Amygdala (tissue), 56 donors: ENCODE results near the gene NUP98.
"Not testable (repeated sequence)": the region's sequence is repeated elsewhere in the genome, so short reads cannot be mapped to it uniquely, and the experiment has no call there.

ENCODE experiments used
- DNase-seq, 56 donors: peaks; one replicate each; lab custom pipeline; 2025; lab: John Stamatoyannopoulos, UW

The NUP98 gene

DNA sequence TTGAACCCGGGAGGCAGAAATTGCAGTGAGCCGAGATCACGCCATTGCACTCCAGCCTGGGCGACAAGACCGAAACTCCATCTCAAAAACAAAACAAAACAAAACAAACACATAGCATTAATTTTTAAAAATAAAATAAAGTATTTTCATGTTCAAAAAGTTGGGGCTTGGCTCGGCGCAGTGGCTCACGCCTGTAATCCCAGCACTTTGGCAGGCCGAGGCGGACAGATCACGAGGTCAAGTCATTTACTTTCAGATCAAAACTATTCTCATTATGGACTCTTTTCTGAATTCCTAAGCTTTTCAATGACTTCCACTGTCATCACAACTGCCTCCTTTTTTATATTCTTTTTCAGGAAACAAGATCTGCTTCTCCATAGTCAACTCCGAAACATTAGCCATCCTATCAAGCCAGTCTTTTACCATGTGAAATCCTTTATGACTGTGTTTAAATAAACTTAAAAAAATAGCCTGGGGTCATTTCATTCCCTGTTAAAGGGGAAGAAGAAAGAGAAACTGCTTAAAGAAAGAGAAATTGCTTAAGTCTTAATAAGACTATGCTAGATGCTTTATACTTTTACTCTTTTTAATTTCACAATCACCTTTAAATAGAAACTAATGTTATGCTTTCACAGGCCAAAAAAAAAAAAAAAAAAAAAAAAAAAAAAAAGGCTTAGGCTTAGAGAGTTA lies 113.1 kb downstream of the NUP98 start:
- DNase-seq, result no peak

DNA sequence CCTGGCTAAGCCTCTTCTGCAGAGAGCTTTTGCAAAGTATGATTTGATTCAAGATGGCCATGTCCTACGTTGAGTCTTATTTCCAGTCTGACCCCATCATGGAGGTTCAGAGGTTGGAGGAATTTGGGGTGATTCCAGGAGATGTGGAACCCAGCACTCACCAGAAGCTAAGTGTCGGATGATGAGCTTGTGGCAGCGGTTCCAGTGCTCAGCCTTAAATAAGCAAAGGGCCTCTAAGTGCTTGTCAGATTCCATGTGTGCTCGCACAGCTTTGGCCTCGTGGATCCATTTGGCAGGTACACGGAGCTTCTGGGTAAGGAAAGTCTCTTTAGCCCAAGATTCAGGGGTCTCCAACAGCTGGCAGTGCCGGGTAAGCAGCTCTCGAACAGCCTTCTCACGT lies 114.3 kb downstream of the NUP98 start:
- DNase-seq, result no peak

DNA sequence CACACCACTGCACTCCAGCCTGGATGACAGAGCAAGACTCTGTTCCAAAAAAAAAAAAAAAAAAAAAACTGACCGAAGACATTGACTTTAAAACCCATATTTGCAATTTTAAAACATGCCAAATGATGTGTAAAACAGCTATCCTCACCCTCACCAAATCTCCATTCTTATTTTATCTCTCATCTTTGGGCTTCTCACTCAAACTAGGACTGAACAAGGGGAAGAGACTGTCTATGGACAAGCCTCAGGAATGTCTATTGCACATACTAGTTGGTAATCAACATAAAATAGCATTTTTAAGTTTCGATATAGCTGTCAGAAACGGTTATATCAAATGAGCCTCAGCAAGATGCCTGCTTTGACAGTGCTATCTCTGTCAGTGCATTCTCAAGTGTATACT lies 118.3 kb downstream of the NUP98 start:
- no peak for DNase-seq

DNA sequence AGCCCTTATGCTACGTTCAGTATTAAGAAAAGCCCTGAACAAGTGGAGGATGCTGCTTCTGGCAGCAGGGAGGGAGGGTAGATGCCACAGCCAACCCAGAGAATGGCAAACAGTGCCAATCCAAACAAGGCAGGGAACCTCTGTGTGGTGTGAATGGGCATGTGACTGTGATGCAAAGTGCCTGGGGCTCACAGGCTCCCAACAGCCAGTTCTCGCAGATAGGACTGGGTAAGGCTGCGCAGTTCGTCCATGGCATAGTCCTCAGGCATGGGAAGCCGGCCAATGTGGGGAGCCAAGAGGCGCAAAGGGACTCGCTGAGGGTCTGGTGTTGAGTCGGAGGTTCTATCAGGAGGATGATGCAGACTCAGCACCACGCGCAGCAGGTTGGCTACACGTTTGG lies 121.4 kb downstream of the NUP98 start:
- DNase-seq, result no peak

DNA sequence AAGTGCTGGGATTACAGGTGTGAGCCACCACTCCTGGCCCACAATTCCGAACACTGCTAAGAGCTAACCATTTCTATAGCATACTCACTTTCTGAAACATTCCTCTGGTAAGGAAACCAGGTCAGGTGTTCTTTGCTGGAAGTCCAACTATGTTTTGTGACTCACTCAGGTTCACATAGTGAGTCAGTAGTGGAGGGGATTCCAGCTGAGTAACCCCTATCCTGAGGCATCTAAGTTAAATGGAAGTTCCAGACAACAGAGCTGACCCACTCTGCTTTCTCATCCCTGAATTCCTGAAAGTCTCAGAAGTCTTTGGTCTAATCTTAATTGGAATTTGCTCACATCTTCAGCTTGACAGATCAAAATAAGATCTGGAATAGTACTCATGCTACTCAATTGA lies 123.2 kb downstream of the NUP98 start:
- no peak for DNase-seq

DNA sequence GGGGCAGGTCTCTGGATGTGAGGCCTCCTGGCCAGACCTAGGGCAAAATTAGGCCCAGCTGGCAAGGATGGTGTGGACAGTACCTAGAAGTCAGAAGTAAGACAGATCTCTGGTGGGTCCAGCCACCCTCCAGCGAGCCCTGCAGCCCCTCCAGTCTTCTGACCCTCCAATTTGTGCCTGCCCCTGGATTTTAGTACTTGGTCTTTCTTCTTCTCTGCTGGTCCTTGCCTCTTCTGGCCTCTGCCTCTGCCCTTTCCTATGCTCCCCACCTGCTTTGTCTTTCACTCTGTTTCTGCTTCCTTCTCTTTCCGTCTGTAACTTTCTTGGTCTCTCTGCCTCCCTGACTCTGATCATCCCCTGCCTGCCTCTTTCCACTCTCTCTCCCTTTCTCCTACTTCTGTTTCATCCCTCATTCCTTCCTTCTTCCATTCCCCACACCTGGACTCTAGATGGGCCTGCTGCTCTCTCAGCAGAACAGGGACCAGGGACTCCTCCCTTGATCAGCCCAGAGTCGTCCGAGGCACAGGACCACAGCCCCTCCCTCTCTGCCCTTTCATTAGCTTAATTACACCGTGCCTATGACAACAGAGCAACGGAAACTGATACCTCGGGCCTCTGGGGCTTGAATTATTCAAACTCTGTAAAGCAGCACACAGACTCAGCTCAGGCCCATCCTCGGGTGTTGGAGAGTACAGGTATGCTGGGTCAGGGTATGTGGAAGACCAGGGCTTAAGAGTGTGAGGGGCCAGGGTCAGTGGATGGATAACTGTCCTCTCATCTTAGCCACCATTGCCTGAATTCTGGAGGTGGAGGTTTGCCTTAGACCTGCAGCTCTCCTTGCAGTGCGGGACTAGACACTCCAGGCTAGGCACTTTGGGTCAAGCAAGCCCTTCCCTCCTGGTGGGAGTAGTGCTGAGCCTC lies 125.8 kb downstream of the NUP98 start, which contains the start of gene CHRNA10:
TSS of gene CHRNA10 (minus strand) at position 51 of the 921 bp plus-strand sequence. CDS start 72 bp downstream, outside the sequence.
- DNase-seq, result no peak

DNA sequence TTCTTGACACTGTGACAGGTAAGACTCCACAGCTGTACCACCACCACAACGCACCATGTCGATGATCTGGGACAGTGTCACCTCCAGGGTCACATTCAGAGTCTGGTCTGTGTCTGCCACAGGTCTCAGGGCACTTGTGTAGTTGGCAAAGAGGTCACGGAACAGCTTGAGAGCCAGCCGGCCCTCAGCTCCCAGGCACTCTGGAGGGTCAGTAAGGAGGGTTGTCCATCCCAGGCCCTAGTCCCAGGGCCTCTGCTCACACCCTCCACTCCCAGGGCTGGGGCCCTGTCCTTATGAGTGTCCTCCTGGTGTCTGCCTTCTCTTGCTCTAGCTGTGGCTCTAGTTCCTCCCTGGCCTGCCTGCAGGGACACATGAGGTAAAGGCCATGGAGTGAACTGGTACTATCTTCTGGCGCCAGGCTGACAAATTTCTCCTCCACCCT lies 127.6 kb downstream of the NUP98 start:
- no peak for DNase-seq

DNA sequence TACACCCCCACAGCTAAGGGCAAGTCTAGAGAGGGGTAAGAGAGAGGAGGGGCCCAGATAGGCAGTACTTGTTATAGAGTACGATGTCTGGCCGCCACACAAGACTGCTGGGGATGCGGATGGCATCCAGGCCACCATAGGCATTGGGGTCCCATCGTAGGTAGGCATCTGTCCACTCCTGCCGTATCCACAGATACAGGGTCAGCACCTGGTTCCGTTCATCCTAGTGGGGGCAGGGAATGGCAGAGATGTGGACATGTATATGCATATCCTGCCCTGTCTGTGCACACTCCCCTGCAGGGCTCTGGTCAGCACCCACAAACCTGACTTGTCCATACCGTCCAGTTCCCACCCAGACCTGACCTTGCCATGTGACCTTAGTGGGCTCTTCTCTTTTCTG lies 128.2 kb downstream of the NUP98 start:
- no peak for DNase-seq

DNA sequence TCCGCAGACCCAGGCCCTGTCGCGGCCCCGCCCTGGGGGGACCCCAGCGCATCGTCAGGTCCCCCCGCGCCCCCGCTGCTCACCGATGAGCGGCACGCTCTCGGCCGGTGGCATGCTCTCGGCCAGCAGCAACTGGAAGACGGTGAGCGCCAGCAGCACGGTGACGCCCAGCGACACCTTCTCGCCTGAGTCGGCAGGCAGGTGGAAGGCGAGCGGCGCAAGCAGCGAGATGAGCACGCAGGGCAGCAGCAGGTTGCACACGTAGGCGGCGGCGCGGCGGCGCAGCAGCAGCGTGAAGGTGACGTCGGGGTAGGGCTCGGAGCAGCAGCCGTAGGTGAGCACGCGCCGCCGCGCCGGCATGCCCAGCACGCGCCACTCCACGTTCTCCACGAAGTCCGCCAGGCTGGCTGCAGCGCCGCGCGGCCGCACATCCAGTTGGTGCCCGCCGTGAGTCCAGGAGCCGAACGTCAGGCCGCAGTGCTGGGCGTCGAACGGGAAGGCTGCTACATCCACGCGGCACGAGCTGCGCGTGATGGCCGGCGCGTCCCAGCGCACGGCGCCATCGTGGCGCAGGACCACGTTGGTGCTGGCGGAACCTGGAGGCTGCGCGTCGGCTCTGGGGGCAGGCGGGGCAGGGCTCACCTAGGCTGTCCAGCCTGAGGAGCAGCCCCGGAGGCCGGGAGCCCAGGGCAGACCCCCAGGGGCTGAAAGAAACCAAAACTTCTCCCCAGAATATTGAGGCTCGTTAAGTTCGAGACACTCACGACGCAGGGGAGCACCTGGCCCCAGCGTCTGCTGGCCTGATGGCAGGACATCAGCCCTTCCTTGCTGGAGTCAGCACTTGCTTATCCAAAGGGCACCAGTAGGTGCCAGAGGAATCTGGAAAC lies 130.0 kb downstream of the NUP98 start:
- no peak for DNase-seq

DNA sequence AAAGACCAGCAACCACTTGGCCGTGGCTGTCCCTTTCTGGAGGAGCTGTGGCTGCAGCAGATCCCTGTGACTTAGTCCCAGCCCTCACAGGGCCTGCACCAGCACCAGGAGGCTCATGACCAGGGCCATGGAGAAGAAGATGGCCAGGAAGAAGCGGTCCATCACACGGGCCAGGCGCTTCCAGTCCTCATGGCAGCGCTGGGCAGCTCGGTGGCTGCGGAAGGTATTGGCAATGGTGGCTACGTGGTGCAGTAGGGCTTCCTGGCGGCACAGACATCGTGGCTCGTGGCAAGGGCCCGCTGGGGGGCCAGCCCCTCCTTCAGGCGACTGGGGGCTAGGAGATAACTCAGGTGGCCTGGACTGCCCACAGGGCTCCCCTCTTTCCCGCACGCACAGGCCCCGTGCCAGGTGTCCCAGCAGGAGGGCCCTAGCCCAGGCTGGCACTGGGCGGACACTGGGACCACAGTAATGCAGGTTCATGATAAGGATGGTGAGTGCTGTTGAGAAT lies 131.3 kb downstream of the NUP98 start:
- no peak for DNase-seq

DNA sequence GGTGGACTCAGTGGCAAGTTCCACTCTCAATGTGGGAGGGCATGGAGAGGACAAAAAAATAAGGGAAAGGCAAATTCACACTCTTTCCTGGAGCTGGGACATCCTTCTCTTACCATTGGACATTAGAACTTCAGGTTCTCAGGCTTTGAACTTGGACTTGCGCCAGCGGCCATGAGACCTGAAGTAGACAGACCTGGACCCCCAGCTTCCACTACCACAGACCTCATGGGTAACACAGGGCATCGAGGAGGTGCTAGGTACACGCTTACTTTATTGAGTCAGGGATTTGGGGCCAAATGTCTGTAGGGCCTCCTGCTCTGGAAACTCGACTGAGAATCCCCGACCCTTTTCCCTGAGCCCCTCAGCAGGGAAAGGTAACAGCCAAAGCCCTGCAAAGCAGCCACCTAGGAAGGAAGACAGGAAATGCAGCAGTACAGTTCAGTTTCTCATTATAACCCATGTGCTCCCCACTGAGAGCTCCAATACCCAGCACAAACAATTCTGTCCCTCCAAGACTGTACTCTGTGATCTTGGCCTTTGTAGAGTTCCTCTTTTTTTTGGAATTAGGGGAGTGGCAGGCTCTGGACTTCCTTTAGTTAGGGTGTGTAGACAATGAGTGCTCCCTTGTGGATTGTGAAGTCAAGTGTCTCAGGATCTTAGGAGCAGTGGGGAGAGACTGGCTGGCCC lies 131.9 kb downstream of the NUP98 start:
- DNase-seq, result no peak

DNA sequence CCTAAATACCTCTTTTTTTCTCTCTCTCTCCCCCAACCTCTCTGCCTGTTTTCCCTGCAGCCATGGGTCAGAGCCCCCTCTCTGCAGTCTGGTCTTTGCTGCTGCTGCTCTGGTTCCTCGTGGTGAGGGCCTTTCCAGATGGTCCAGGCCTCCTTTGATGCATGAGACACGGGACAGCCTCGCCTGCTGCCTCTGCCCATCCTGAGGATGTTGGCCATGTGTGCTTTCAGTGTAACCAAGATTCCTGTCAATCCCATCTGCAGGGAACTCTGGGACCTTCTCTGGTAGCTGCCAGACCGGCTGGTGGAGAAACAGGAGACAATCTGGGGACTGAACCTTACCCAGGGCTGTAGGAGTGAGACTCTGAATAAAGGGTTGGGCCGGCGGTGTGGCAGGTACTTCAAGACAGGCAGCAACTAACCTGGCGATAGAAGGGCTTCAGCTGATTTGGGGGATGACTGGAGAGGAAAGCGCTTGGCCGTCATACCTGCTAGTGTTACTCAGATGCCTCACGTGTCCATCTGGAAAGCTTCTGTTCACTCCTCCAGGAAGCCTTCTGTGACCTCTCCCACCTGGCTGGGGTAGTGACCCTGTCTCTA lies 133.2 kb downstream of the NUP98 start:
- DNase-seq, result no peak

DNA sequence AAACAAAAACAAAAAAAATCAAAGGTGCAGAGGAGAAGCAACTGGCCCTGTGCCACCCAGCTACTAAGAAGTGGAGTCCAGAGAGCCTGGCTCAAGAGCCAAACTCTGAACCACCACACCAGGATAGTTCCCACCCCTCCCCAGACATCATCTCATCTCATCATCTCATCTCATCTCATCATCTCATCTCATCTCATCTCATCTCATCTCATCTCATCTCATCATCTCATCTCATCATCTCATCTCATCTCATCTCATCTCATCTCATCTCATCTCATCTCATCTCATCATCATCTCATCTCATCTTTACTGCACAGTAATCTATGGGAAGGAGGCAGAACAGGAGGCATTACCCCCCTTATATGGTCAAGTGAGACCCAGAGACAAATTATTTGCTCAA lies 134.5 kb downstream of the NUP98 start:
- DNase-seq, result no peak

DNA sequence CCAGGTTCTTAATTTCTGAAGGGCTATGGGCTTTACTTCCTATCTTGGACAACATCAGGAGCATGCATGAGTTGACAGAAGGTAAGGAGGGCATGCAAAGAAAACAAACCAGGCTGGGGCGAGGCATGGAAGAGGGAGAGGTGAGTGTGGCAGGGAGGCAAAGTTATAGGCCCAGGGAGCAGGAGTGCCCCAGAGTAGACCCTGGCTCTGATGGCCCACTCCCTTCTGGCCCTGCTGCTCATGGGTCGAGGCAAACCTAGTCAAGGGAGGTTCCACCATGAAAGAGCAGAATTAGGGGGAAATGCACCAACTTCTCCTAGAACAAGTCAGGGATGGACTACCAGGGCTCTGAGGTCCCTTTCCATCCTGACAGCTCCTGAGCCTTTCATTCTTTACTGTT lies 136.4 kb downstream of the NUP98 start:
- DNase-seq, result no peak

DNA sequence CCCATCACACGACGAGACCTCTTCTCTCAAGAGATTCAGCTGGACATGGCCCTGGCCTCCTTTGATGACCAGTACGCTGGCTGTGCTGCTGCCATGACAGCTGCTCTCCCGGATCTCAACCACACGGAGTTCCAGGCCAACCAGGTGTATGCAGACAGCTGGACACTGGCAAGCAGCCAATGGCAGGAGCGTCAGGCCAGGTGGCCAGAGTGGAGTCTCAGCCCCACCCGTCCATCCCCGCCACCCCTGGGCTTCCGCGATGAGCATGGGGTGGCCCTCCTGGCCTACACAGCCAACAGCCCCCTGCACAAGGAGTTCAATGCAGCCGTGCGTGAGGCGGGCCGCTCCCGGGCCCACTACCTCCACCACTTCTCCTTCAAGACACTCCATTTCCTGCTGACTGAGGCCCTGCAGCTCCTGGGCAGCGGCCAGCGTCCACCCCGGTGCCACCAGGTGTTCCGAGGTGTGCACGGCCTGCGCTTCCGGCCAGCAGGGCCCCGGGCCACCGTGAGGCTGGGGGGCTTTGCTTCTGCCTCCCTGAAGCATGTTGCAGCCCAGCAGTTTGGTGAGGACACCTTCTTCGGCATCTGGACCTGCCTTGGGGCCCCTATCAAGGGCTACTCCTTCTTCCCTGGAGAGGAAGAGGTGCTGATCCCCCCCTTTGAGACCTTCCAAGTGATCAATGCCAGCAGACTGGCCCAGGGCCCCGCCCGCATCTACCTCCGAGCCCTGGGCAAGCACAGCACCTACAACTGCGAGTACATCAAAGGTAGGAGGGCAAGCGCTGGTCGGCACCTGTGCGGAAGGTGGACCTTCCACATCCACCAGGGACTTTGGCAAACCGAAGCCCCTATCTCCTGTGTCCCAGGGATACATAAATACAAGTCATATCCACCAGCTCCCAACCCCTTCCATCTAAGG lies 137.5 kb downstream of the NUP98 start:
- no peak for DNase-seq

DNA sequence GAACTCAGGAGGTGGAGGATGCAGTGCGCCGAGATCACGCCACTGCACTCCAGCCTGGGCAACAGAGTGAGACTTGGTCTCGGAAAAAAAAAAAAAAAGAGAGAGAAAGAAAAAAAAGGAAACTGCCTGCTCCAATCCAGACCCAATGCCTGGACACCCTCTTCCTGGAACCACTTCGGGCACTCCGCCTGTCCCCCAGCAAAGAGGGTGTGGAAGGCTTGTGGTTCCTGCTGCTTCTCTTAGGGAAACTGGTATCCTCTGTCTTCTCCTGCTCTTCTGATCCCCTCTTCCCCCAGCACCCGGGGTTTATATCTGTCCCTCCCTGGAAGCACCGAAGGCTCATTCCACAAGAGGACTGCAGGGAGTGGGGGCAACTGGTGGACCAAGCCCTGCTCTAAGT lies 139.1 kb downstream of the NUP98 start:
- no peak for DNase-seq

DNA sequence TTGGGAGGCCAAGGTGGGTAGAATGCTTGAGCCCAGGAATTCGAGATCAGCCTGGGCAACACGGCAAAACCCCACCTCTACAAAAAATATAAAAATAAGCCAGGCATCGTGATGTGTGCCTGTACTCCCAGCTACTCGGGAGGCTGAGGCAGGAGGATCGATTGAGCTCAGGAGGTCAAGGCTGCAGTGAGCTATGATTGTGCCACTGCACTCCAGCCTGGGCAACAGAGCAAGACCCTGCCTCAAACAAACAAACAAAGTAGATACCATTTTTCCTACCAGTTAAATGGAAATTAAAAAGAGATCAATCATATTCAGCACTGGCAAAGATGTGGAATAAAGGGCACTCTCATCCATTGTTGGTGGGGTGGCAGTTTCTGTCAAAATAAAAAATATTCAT lies 140.0 kb downstream of the NUP98 start:
- DNase-seq, result not testable (repeated sequence)

DNA sequence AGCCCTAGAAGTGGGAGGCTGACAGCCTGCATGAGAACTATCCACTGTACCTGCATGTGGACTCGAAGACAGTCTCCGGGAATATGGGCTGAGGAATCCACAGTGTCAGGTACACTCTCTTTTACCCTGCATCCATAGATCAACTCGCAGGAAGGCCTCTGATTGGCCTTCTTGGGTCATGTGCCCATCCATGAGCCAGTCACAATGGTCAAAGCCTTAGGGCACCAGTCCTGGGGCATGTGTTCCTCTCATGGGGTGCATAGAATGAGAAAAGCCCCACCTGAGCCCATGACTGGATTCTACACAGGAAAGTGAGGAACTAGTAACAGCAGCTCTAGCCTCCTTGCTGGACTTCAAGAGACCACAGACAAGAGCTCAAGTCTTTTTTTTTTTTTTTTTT lies 141.8 kb downstream of the NUP98 start:
- DNase-seq, result no peak
